GM12891 (cell line): ENCODE results near the gene GRPEL2.
A peak's percentile ranks its signal among the peaks of the same experiment; 100 is the strongest.
"Not testable (repeated sequence)": the region's sequence is repeated elsewhere in the genome, so short reads cannot be mapped to it uniquely, and the experiment has no call there.

ENCODE experiments used
- DNase-seq: peaks from one replicate; pipeline ENCODE4 v3.0.0; 2011; ENCODE audit warnings: low spot score; ENCODE audit not compliant: insufficient read length
- FAIRE-seq: peaks from 2 replicates; lab custom pipeline; 2011; peaks lifted over from hg19 to GRCh38; lab: Jason Lieb, UNC
- PAX5 ChIP-seq: IDR thresholded peaks from 2 replicates; pipeline ENCODE4 v1.6.1; 2011; ENCODE audit warnings: low read length, moderate library complexity, mild to moderate bottlenecking; ENCODE audit not compliant: insufficient read depth, severe bottlenecking
- POLR2A ChIP-seq: IDR thresholded peaks from 2 replicates; pipeline ENCODE4 v1.6.1; 2011; ENCODE audit warnings: low read depth, low read length, control low read depth
- POLR2AphosphoS5 ChIP-seq: IDR thresholded peaks from 2 replicates; pipeline ENCODE4 v1.6.1; 2011; ENCODE audit warnings: low read depth, low read length, control low read depth
- POU2F2 ChIP-seq: IDR thresholded peaks from 2 replicates; pipeline ENCODE4 v1.6.1; 2011; ENCODE audit warnings: low read depth, mild to moderate bottlenecking, control low read depth, low read length, moderate library complexity
- SPI1 ChIP-seq: IDR thresholded peaks from 2 replicates; pipeline ENCODE4 v1.6.1; 2011; ENCODE audit warnings: low read depth, low read length, control low read depth
- TAF1 ChIP-seq: IDR thresholded peaks from 2 replicates; pipeline ENCODE4 v1.6.1; 2011; ENCODE audit warnings: low read depth, low read length, control low read depth

The GRPEL2 gene

GRCh38 chr5:149391524-149391923, 46.2 kb downstream of the GRPEL2 start:
- no peak for TF ChIP-seq SPI1
- TF ChIP-seq POLR2A, result no peak
- no peak for TF ChIP-seq PAX5
- no peak for TF ChIP-seq POU2F2
- no peak for TF ChIP-seq TAF1
- TF ChIP-seq POLR2AphosphoS5, result no peak
- FAIRE-seq, result no peak
- DNase-seq, result no peak

GRCh38 chr5:149392718-149393117, 47.4 kb downstream of the GRPEL2 start:
- no peak for FAIRE-seq
- no peak for DNase-seq
- TF ChIP-seq TAF1 (no peak), POU2F2 (peak; percentile 56; the same call in 1 of the 2 replicates)

GRCh38 chr5:149394996-149395395, 49.7 kb downstream of the GRPEL2 start:
- FAIRE-seq, DNase-seq: not testable (repeated sequence)

GRCh38 chr5:149397530-149397929, 52.2 kb downstream of the GRPEL2 start:
- DNase-seq (no peak), FAIRE-seq (no peak)
- no peak for TF ChIP-seq POLR2AphosphoS5
- TF ChIP-seq POU2F2, result no peak
- TF ChIP-seq SPI1, result no peak
- no peak for TF ChIP-seq POLR2A

GRCh38 chr5:149398747-149399266, 53.5 kb downstream of the GRPEL2 start:
- not testable (repeated sequence) for FAIRE-seq, DNase-seq

GRCh38 chr5:149399775-149400174, 54.5 kb downstream of the GRPEL2 start:
- DNase-seq (no peak), FAIRE-seq (no peak)
- no peak for TF ChIP-seq SPI1
- TF ChIP-seq POU2F2, result no peak
- no peak for TF ChIP-seq POLR2A
- no peak for TF ChIP-seq PAX5
- TF ChIP-seq POLR2AphosphoS5, result no peak

GRCh38 chr5:149400304-149400703, 55.0 kb downstream of the GRPEL2 start:
- no peak for DNase-seq
- no peak for TF ChIP-seq SPI1
- no peak for TF ChIP-seq POLR2AphosphoS5
- TF ChIP-seq POU2F2, result no peak
- no peak for TF ChIP-seq PAX5
- no peak for TF ChIP-seq TAF1
- no peak for TF ChIP-seq POLR2A
- no peak for FAIRE-seq

- FAIRE-seq (no peak), DNase-seq (no peak)
- no peak for TF ChIP-seq TAF1
- no peak for TF ChIP-seq POU2F2
- no peak for TF ChIP-seq POLR2A
- TF ChIP-seq PAX5, result no peak
- TF ChIP-seq POLR2AphosphoS5, result no peak
- no peak for TF ChIP-seq SPI1
Measured at GRCh38 chr5:149401051-149401450, 55.8 kb downstream of the GRPEL2 start.

- no peak for DNase-seq
- FAIRE-seq, result no peak
Measured at GRCh38 chr5:149402291-149402690, 57.0 kb downstream of the GRPEL2 start.

More at GRCh38 chr5:149402291-149402690, 57.0 kb downstream of the GRPEL2 start:
- TF ChIP-seq POLR2AphosphoS5 (no peak), POLR2A (no peak), SPI1 (no peak), POU2F2 (no peak), PAX5 (no peak), TAF1 (no peak)
